MM.1S (cell line): ENCODE measurements around the gene TOX2.

ENCODE experiments used
- DNase-seq: peaks from one replicate; pipeline ENCODE4 v3.0.0-alpha.2; 2015
- H2AFZ ChIP-seq: fragments of 300-600 bp; sonication (generic); 2 replicates; pipeline ENCODE4 v1.6.0; 2016; ENCODE audit warnings: antibody characterized with exemption, low read length
- H3F3A ChIP-seq: fragments of 300-600 bp; sonication (generic); 2 replicates; pipeline ENCODE4 v1.6.1; 2016; ENCODE audit warnings: mild to moderate bottlenecking, antibody characterized with exemption, low read length, moderate library complexity, mixed read lengths; ENCODE audit not compliant: insufficient read depth
- H3K27ac ChIP-seq: fragments of 300-600 bp; sonication (generic); 2 replicates; pipeline ENCODE4 v1.5.1; 2016; ENCODE audit warnings: mild to moderate bottlenecking, low read length
- H3K27me3 ChIP-seq: fragments of 300-600 bp; sonication (generic); replicated peaks from 2 replicates; pipeline ENCODE4 v1.6.0; 2016; ENCODE audit warnings: low read length; ENCODE audit not compliant: insufficient read depth
- H3K36me3 ChIP-seq: fragments of 300-600 bp; sonication (generic); replicated peaks from 2 replicates; pipeline ENCODE4 v1.6.1; 2016; ENCODE audit warnings: mild to moderate bottlenecking, low read length, mixed read lengths; ENCODE audit not compliant: insufficient read depth
- H3K4me1 ChIP-seq: fragments of 300-600 bp; sonication (generic); 2 replicates; pipeline ENCODE4 v1.6.1; 2016; ENCODE audit warnings: low read length, mixed read lengths
- H3K4me2 ChIP-seq: fragments of 300-600 bp; sonication (generic); 2 replicates; pipeline ENCODE4 v1.6.0; 2016; ENCODE audit warnings: low read depth, low read length
- H3K4me3 ChIP-seq: fragments of 300-600 bp; sonication (generic); 2 replicates; pipeline ENCODE4 v1.5.1; 2016; ENCODE audit warnings: low read length, mixed read lengths
- H3K79me2 ChIP-seq: fragments of 300-600 bp; sonication (generic); 2 replicates; pipeline ENCODE4 v1.6.1; 2016; ENCODE audit warnings: mixed run types, low read length, mixed read lengths
- H3K9ac ChIP-seq: fragments of 300-600 bp; sonication (generic); 2 replicates; pipeline ENCODE4 v1.6.1; 2016; ENCODE audit warnings: low read length, mixed read lengths
- H3K9me2 ChIP-seq: fragments of 300-600 bp; sonication (generic); replicated peaks from 2 replicates; pipeline ENCODE4 v1.6.1; 2016; ENCODE audit warnings: mild to moderate bottlenecking, low read length, mixed read lengths; ENCODE audit not compliant: insufficient read depth
- H3K9me3 ChIP-seq: fragments of 300-600 bp; sonication (generic); replicated peaks from 2 replicates; pipeline ENCODE4 v1.6.1; 2016; ENCODE audit warnings: mild to moderate bottlenecking, low read length, mixed read lengths; ENCODE audit not compliant: insufficient read depth
- H4K20me1 ChIP-seq: fragments of 300-600 bp; sonication (generic); 2 replicates; pipeline ENCODE4 v1.6.1; 2016; ENCODE audit warnings: mild to moderate bottlenecking, low read length, moderate library complexity, mixed read lengths; ENCODE audit not compliant: insufficient read depth
- CTCF ChIP-seq: fragments of 300-600 bp; sonication (generic); IDR thresholded peaks from 2 replicates; pipeline ENCODE4 v1.5.1; 2016; ENCODE audit warnings: antibody characterized with exemption, low read length, mixed read lengths
- EZH2 ChIP-seq: fragments of 300-600 bp; sonication (generic); optimal IDR thresholded peaks from 2 replicates; pipeline ENCODE3; 2017; ENCODE audit warnings: low read depth, mild to moderate bottlenecking, antibody characterized with exemption, low read length, mixed read lengths
- EZH2phosphoT487 ChIP-seq: fragments of 300-600 bp; sonication (generic); IDR thresholded peaks from 2 replicates; pipeline ENCODE4 v1.6.1; 2018; ENCODE audit warnings: antibody characterized with exemption, low read length

TOX2 gene

DNA sequence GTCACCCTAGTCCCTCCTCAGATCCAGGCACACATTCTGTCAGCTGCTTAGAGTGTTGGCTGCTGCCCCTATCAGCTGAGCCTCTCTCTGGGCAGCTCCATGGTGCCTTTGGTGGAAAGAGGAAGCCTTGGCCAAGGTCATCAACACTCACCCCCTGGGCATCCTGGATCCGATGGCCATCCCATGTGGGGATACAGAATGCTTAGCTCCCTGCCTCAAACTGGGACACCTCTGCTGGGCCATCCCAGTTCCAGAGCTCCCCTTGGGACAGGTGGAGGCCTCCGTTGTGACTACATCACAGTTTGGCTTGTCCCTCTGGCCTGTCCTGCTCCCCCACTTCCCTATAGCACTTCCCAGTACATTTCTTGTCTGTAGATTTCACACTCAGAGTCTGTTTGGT is 45.6 kb downstream of the TOX2 start:
- H3K27me3 ChIP-seq: no peaks in the 10 kb centered on the region
- H3K9me2 ChIP-seq: no peaks in the 10 kb centered on the region
- no peaks in the 10 kb centered on the region for H3K9me3 ChIP-seq
- H3F3A ChIP-seq: peaks cover 14% of the 10 kb centered on the region
- no peak overlapping the region for H3K4me3 ChIP-seq
- H3K36me3 ChIP-seq: no peaks in the 10 kb centered on the region
- peaks cover 88% of the 10 kb centered on the region for H3K79me2 ChIP-seq
- TF ChIP-seq EZH2: no peak
- no peak for TF ChIP-seq EZH2phosphoT487
- no peak for TF ChIP-seq CTCF
- no peak for DNase-seq
- no peaks in the 10 kb centered on the region for H4K20me1 ChIP-seq
- H3K4me1 ChIP-seq: peaks cover 63% of the 10 kb centered on the region
- no peak overlapping the region for H3K4me2 ChIP-seq
- no peak overlapping the region for H2AFZ ChIP-seq
- H3K27ac ChIP-seq: no peak overlapping the region
- no peak overlapping the region for H3K9ac ChIP-seq

DNA sequence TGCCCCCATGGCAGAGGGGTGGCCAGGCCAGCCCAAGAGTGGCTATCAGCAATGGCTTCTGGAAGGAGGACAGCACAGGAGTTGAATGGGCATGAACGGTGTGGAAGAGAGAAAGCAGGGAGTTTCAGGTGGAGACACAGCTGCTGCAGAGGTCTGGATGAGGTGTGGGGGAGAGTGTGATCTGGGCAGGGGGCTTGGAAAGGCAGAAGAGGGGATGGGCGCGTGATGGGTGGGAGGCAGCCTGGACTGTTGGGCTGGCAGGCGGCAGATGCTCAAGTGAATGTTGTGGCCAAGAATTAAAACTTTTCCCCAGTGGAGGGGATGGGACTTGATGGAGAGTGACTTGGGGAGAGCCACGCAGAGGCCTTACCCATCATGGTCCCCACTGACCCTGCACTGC is 46.5 kb downstream of the TOX2 start:
- no peaks in the 10 kb centered on the region for H3K9me3 ChIP-seq
- H3K79me2 ChIP-seq: peaks cover 97% of the 10 kb centered on the region
- no peaks in the 10 kb centered on the region for H3K27me3 ChIP-seq
- no peaks in the 10 kb centered on the region for H4K20me1 ChIP-seq
- TF ChIP-seq EZH2 (no peak), CTCF (no peak), EZH2phosphoT487 (no peak)
- no peak overlapping the region for H2AFZ ChIP-seq
- no peaks in the 10 kb centered on the region for H3K9me2 ChIP-seq
- H3K36me3 ChIP-seq: no peaks in the 10 kb centered on the region
- no peak overlapping the region for H3K9ac ChIP-seq
- peaks cover 54% of the 10 kb centered on the region for H3K4me1 ChIP-seq
- no peak for DNase-seq
- H3K4me2 ChIP-seq: no peak overlapping the region
- no peak overlapping the region for H3K4me3 ChIP-seq
- peaks cover 6% of the 10 kb centered on the region for H3F3A ChIP-seq
- no peak overlapping the region for H3K27ac ChIP-seq

- peaks cover 48% of the 10 kb centered on the region for H3K4me1 ChIP-seq
- no peaks in the 10 kb centered on the region for H4K20me1 ChIP-seq
- no peak overlapping the region for H2AFZ ChIP-seq
- no peaks in the 10 kb centered on the region for H3K36me3 ChIP-seq
- no peak for DNase-seq
- no peaks in the 10 kb centered on the region for H3K9me3 ChIP-seq
- H3F3A ChIP-seq: peaks cover 5% of the 10 kb centered on the region
- H3K27me3 ChIP-seq: no peaks in the 10 kb centered on the region
- no peak overlapping the region for H3K9ac ChIP-seq
- no peak overlapping the region for H3K4me2 ChIP-seq
- peaks cover 100% of the 10 kb centered on the region for H3K79me2 ChIP-seq
- H3K27ac ChIP-seq: no peak overlapping the region
- TF ChIP-seq CTCF (no peak), EZH2 (no peak), EZH2phosphoT487 (no peak)
- no peaks in the 10 kb centered on the region for H3K9me2 ChIP-seq
- no peak overlapping the region for H3K4me3 ChIP-seq
Observed at GRCh38 chr20:43961541-43962471, 47.2 kb downstream of the TOX2 start.
